GM15510 (cell line): ENCODE data around the gene MEGF6.

ENCODE experiments used
- POLR2A ChIP-seq: IDR thresholded peaks from 3 replicates; pipeline ENCODE4 v1.6.1; 2011; ENCODE audit warnings: borderline replicate concordance; ENCODE audit not compliant: insufficient read length; ENCODE audit errors: extremely low read depth

The MEGF6 gene

DNA sequence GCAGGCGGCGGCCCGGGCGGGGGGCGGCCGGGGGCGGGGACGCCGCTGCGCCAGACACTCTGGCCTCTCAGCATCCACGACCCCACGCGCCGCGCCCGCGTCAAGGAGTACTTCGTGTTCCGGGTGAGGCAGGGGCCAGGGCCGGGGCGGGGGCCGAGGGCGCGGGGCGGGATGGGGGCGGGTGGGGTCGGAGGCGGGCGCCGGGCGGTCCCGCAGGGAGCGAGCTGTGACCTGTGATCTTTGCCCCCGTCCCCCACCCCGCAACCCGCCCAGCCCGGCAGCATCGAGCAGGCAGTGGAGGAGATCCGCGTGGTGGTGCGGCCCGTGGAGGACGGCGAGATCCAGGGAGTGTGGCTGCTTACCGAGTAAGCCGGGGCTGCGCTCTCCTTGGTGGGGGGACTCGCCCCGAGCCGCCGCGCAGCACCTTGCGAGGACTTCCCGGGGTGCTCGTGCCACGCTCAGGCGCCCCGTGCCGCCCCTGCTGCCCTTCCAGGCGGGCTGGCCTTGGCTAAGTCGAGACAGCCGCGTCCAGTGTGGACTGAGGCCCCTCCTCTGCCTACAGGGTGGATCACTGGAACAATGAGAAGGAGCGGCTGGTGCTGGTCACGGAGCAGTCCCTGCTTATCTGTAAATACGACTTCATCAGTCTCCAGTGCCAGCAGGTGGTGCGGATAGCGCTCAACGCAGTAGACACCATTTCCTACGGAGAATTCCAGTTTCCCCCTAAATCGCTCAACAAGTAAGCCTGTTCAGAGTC, 14.0 kb upstream of the MEGF6 start:
- no peak for TF ChIP-seq POLR2A

DNA sequence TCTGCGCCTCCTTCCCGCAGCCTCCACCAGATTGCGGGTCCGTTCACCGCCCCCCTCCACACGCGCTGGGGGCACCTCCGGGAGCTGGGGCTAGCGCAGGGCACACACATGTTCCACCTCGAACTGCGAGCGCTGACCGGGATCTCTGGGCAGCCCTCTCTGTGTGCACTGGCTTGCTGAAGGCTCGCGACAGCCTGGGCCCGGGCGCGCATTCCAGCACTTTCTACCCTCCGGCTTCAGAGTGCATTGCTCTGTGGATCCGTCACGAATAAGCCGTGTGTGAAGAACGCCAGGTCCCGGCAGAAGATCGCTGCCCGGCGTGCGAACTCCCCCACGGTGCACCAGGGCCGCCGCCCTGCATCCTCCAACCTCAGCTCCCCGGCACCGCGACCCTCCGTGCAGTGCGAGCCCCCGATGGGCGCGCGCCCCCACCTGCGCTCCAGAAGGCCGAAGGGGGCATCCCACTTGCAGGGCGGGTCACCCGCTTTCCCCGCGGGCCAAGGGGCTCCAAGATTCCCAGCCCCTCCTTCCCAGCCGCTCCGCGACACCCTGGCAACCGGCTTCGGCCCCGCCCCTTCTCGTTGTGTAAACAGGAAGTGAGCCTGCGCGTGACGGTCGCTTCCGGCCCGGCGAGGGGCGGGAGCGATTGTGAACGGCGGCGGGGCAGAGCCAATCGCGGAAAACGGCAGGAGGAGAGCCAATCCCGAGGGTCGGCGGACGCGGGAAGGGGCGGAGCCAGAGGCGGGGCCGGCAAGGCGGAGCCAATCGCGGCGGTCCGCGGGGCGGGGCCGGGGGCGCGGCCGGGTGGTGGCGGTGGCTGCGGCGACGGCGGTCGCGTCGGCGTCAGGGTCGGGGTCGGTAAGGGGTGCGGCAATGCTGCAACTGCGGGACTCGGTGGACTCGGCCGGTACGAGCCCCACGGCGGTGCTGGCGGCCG, 13.2 kb upstream of the MEGF6 start, which contains the start of gene TPRG1L:
TPRG1L (plus strand) TSS at position 816 of the 937 bp plus-strand sequence; CDS start at position 874, 58 bp downstream.
- peak; percentile 46 for TF ChIP-seq POLR2A

GRCh38 chr1:3623441-3624199, 12.3 kb upstream of the MEGF6 start:
- no peak for TF ChIP-seq POLR2A

DNA sequence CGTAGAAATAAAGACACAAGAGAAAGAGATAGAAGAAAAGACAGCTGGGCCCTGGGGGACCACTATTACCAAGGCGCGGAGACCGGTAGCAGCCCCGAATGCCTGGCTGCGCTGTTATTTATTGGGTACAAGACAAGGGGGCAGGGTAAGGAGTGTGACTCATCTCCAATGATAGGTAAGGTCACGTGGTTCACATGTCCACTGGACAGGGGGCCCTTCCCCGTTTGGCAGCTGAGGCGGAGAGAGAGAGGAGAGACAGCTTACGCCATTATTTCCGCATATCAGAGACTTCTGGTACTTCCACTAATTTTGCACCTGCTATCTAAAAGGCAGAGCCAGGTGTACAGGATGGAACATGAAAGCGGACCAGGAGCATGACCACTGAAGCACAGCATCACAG, 9.4 kb upstream of the MEGF6 start:
- TF ChIP-seq POLR2A = no peak

GRCh38 chr1:3618881-3619671, 7.8 kb upstream of the MEGF6 start:
- no peak for TF ChIP-seq POLR2A

DNA sequence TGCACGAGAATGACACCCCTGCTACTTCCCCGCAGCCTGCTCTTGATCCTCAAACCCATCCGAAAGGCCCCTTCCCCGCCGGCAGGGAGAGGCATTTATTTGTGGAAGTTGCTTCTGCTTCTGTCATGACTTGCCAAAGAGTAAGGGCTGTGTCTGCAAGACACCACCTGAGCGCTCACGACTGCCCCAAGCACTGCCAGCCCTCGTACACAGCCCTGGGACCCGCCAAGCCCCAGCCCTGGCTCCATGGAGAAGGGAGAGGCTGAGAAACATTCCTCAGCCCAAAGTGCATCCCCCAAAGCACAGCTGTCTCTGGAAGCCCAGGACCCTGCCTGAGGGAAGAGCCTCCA, 7.2 kb upstream of the MEGF6 start:
- TF ChIP-seq POLR2A = no peak

DNA sequence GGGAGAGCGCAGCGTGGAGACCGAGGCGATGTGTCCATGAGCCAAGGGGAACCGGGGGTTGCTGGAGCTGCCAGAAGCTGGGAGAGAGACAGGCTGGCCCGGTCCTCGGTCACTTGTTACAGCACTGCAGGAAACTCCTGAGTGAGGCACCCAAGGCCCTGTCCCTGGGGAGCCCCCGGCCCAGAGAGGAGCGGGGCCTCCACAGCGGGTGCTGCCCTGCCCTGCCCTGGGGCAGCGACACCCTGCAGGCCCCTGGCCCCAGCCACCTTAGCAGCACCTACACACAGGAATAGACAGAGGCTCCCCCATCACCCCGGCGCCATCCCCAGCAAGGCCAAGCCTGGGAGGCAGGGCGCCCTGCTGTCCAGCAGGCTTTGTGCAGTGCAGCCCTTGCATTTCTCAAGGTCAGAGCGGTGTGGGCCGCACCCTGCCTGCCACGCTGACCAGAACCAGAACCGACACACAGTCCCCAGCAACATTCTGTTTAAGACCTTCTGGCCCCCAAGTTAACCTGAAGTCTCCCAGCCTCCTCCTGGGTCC, 6.6 kb upstream of the MEGF6 start:
- TF ChIP-seq POLR2A = no peak

- TF ChIP-seq POLR2A = no peak
Measured at GRCh38 chr1:3616861-3617260, 5.6 kb upstream of the MEGF6 start.

- TF ChIP-seq POLR2A = no peak
Measured at GRCh38 chr1:3614755-3615742, 3.7 kb upstream of the MEGF6 start.

DNA sequence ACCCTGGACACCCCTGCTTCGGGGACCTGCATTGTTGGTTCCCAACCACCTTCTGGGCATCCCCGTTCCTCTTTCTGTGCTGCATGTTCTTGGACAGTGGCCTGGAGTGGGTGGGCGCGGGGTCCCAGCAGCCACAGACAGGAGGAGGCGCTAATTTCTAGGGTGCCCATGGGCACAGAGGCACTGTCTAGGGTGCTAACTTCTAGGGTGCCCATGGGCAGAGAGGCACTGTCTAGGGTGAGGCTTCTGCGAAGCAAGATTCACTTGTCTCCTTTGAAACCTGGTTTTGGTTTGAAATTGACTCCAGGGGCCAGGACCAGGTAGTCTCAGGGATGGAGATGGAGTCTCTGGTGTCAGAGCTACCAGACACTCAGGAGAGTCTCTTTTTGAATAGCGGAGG, 815 bp upstream of the MEGF6 start:
- no peak for TF ChIP-seq POLR2A

GRCh38 chr1:3610527-3611169, 660 bp downstream of the MEGF6 start:
- no peak for TF ChIP-seq POLR2A

DNA sequence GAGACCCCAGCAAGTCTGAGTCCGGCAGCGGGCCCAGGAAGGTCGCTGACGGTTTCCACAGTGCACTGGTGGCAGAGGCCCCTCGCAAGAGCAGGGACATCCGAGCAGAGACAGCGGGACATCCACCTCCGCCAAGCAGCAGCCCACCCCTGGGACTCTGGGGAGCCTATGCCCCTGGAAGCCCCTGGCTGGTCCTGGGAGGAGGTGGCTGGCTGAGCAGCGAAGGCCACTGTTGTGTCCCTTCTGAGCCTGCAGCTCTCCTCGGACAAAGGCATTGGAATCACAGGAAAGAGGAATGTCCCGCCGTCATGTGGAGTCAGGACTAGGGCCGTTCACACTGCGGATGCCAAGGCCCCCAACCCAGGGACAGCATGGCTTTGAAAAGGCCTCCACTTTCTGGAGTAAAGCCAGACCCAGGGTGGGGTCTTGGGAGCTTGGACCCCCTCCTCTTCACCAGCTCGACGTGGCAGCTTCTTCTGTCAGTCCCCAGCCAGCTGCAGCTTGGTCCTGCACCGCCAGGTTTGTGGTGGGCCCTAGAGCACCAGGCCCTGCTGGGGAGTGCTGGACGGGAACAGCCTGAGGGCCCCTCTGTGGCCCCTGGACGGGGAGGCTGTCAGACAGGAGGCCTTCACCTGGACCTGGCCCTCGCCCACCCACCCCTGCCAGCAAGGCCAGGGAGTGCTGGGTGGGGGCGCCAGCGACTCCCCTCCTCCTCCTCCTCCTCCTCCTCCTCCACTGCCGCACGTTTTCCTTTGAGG, 1.4 kb downstream of the MEGF6 start:
- TF ChIP-seq POLR2A = no peak
